ENCODE measurements around the gene C18orf54. TPM values are rescaled to one million over a fixed set of nuclear protein-coding genes. Genes with fewer than 3 reads are reported as not detected.

Gene C18orf54
- total RNA-seq, 1 experiment from 2014 or later, result 5.1 TPM

DNA sequence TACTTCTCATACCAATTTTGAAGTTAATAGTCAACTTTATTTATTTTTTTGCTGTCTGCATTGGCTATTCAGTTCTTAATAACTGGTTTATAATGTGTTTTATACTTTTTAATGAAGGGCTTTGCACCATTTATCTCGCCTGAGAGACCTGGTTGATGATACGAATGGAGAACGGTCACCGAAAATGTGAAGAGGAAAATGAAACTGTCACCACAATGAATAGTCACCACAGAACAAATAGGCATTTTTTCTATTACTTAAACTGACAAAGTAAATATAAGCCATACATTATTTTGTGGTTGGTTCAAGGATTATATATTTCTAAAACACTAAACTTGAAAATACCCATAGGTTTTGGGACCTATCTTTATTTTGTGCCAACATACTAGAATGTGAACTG lies 20.4 kb downstream of the C18orf54 start:
- no peaks in the 10 kb centered on the region for H3K79me2 ChIP-seq (ENCODE audit: low read length)
- H3K4me2 ChIP-seq (ENCODE audit: low read length), result no peak overlapping the region
- ChIA-PET POLR2A (ENCODE audit: unreplicated experiment) (no interaction called here), CTCF (no interaction called here)
- H3K36me3 ChIP-seq (ENCODE audit: low read depth, low read length), result peaks cover 7% of the 10 kb centered on the region; the same call in 1 of the 2 replicates
- no peaks in the 10 kb centered on the region for H3K27me3 ChIP-seq (ENCODE audit: low read length)
- no peak overlapping the region for H3K9ac ChIP-seq (ENCODE audit: low read length)
- H3K9me3 ChIP-seq (ENCODE audit: low read length), result no peaks in the 10 kb centered on the region
- no peaks in the 10 kb centered on the region for H3F3A ChIP-seq (ENCODE audit: low read length, unreplicated experiment)
- TF ChIP-seq, protein P1, sequence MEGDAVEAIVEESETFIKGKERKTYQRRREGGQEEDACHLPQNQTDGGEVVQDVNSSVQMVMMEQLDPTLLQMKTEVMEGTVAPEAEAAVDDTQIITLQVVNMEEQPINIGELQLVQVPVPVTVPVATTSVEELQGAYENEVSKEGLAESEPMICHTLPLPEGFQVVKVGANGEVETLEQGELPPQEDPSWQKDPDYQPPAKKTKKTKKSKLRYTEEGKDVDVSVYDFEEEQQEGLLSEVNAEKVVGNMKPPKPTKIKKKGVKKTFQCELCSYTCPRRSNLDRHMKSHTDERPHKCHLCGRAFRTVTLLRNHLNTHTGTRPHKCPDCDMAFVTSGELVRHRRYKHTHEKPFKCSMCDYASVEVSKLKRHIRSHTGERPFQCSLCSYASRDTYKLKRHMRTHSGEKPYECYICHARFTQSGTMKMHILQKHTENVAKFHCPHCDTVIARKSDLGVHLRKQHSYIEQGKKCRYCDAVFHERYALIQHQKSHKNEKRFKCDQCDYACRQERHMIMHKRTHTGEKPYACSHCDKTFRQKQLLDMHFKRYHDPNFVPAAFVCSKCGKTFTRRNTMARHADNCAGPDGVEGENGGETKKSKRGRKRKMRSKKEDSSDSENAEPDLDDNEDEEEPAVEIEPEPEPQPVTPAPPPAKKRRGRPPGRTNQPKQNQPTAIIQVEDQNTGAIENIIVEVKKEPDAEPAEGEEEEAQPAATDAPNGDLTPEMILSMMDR (conservative IDR thresholded peaks at IDR 0.05; ENCODE audit: low read depth, low read length), result no peak
- no peak for TF ChIP-seq EZH2phosphoT487 (IDR thresholded peaks at IDR 0.05; ENCODE audit: borderline replicate concordance, low read length)
- no peak for TF ChIP-seq EZH2 (IDR thresholded peaks at IDR 0.05; ENCODE audit: low read length, unreplicated experiment)
- H2AFZ ChIP-seq (ENCODE audit: low read length), result no peak overlapping the region
- ATAC-seq (no peak), DNase-seq (no peak)
- no peaks in the 10 kb centered on the region for H3K9me2 ChIP-seq (replicated peaks; ENCODE audit: low read length)
- no peaks in the 10 kb centered on the region for H4K20me1 ChIP-seq (ENCODE audit: low read length)
- H3K4me1 ChIP-seq (ENCODE audit: insufficient read depth, low read length), result no peaks in the 10 kb centered on the region
- H3K27ac ChIP-seq (ENCODE audit: low read length), result no peak overlapping the region
- intact Hi-C loops (cut with micrococcal nuclease), result no loop called here
- BruUV-seq (replicated peaks), result no TSS peak
- no peak overlapping the region for H3K4me3 ChIP-seq (ENCODE audit: low read length)

DNA sequence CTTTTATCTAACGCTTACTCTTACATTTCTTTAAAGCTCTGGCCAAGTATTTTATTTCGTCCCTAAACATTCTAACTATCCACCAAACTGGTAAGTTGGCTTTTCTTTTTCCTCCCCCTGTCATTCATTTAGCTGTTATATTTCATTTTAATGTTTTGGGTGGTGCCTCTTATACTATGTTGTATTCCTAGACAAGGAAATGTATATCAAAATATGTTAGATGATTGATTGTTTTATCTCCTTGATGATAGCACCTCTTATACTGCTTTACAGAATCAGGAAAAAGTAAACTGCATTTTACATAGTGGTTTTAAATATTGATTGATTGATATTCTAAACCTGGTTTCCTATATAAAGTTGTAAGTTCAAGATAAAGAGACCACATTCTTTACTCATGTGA lies 23.9 kb downstream of the C18orf54 start:
- TF ChIP-seq, protein P1 (conservative IDR thresholded peaks at IDR 0.05; ENCODE audit: low read depth, low read length), result no peak
- TF ChIP-seq EZH2 (IDR thresholded peaks at IDR 0.05; ENCODE audit: low read length, unreplicated experiment) (no peak), EZH2phosphoT487 (IDR thresholded peaks at IDR 0.05; ENCODE audit: borderline replicate concordance, low read length) (no peak)
- POLR2A ChIA-PET (ENCODE audit: unreplicated experiment), result no interaction called here
- no peak overlapping the region for H3K4me2 ChIP-seq (ENCODE audit: low read length)
- no peaks in the 10 kb centered on the region for H3K9me2 ChIP-seq (replicated peaks; ENCODE audit: low read length)
- no peak overlapping the region for H3K27ac ChIP-seq (ENCODE audit: low read length)
- no peaks in the 10 kb centered on the region for H3K27me3 ChIP-seq (ENCODE audit: low read length)
- H3K79me2 ChIP-seq (ENCODE audit: low read length), result no peaks in the 10 kb centered on the region
- intact Hi-C loops (cut with micrococcal nuclease), result no loop called here
- BruUV-seq (replicated peaks), result no TSS peak
- H2AFZ ChIP-seq (ENCODE audit: low read length), result no peak overlapping the region
- CTCF ChIA-PET, result no interaction called here
- H3K9me3 ChIP-seq (ENCODE audit: low read length), result no peaks in the 10 kb centered on the region
- H3F3A ChIP-seq (ENCODE audit: low read length, unreplicated experiment), result no peaks in the 10 kb centered on the region
- no peak for DNase-seq
- no peak overlapping the region for H3K4me3 ChIP-seq (ENCODE audit: low read length)
- no peaks in the 10 kb centered on the region for H4K20me1 ChIP-seq (ENCODE audit: low read length)
- ATAC-seq, result no peak
- no peaks in the 10 kb centered on the region for H3K36me3 ChIP-seq (ENCODE audit: low read depth, low read length)
- no peak overlapping the region for H3K9ac ChIP-seq (ENCODE audit: low read length)
- H3K4me1 ChIP-seq (ENCODE audit: insufficient read depth, low read length), result no peaks in the 10 kb centered on the region

DNA sequence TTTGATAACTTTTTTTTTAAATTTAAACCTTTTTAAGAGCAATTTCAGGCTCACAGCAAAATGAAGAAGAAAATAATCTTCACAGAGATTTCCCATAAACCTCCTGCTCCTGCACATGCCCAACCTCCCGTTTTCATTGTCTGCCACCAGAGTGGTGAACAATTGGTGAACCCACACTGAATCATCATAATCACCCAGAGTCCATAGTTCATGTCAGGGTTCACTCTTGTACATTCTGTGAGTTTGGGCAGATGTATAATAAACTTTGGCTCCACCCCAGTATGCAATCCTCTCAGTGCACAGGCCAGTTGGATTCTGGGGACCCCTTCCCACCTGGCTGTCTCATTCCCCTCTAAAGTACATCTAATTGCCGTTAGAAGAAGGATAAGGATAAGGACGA lies 24.4 kb downstream of the C18orf54 start:
- TF ChIP-seq EZH2phosphoT487 (IDR thresholded peaks at IDR 0.05; ENCODE audit: borderline replicate concordance, low read length) (no peak), EZH2 (IDR thresholded peaks at IDR 0.05; ENCODE audit: low read length, unreplicated experiment) (no peak)
- TF ChIP-seq, protein P1 (conservative IDR thresholded peaks at IDR 0.05; ENCODE audit: low read depth, low read length), result no peak
- CTCF ChIA-PET, result no interaction called here

More for the DNA sequence above, 24.4 kb downstream of the C18orf54 start:
- H3F3A ChIP-seq (ENCODE audit: low read length, unreplicated experiment), result no peaks in the 10 kb centered on the region
- H3K9ac ChIP-seq (ENCODE audit: low read length), result no peak overlapping the region
- no peak for DNase-seq
- no peak overlapping the region for H3K27ac ChIP-seq (ENCODE audit: low read length)
- H3K4me2 ChIP-seq (ENCODE audit: low read length), result no peak overlapping the region
- no peak for ATAC-seq
- no peaks in the 10 kb centered on the region for H3K27me3 ChIP-seq (ENCODE audit: low read length)
- H3K36me3 ChIP-seq (ENCODE audit: low read depth, low read length), result no peaks in the 10 kb centered on the region
- intact Hi-C loops (cut with micrococcal nuclease), result no loop called here
- H3K4me3 ChIP-seq (ENCODE audit: low read length), result no peak overlapping the region
- no peaks in the 10 kb centered on the region for H3K9me3 ChIP-seq (ENCODE audit: low read length)
- H4K20me1 ChIP-seq (ENCODE audit: low read length), result no peaks in the 10 kb centered on the region
- BruUV-seq (replicated peaks), result no TSS peak
- H3K9me2 ChIP-seq (replicated peaks; ENCODE audit: low read length), result no peaks in the 10 kb centered on the region
- POLR2A ChIA-PET (ENCODE audit: unreplicated experiment), result no interaction called here
- no peaks in the 10 kb centered on the region for H3K79me2 ChIP-seq (ENCODE audit: low read length)
- H3K4me1 ChIP-seq (ENCODE audit: insufficient read depth, low read length), result peaks cover under 1% of the 10 kb centered on the region; the same call in 1 of the 2 replicates
- no peak overlapping the region for H2AFZ ChIP-seq (ENCODE audit: low read length)
